Activated B cell treated with CpG ODN at 0.5 μM for 24 hours (primary cell): ENCODE results near the gene NOL9. TPM values are rescaled to one million over a fixed set of nuclear protein-coding genes. Genes with fewer than 3 reads are reported as not detected.

Source experiments
- ATAC-seq: fragments of 200-7000 bp; cut with Tn5 transposase; one replicate; pipeline ENCODE4 v1.10.0; 2021; ENCODE audit warnings: low read depth, mild to moderate bottlenecking, moderate library complexity
- CTCF ChIA-PET: fragments of 350-600 bp; sonication (Branson Sonifier 250); formaldehyde crosslinking; loops from one replicate; lab custom pipeline; 2021; ENCODE audit warnings: antibody characterized with exemption; lab: Charles Lee
- POLR2A ChIA-PET: fragments of 350-600 bp; sonication (Branson Sonifier 250); formaldehyde crosslinking; loops from one replicate; lab custom pipeline; 2021; ENCODE audit warnings: antibody characterized with exemption; lab: Charles Lee
- DNase-seq: peaks from one replicate; pipeline ENCODE4 v3.0.0; 2022
- H3K27ac Mint-ChIP-seq: one replicate; pipeline ENCODE4 v1.8.0; 2020; ENCODE audit warnings: mixed read lengths
- H3K27me3 Mint-ChIP-seq: one replicate; pipeline ENCODE4 v1.8.0; 2021; ENCODE audit warnings: mixed read lengths
- H3K36me3 Mint-ChIP-seq: one replicate; pipeline ENCODE4 v1.8.0; 2021; ENCODE audit warnings: low read depth, mixed read lengths
- H3K4me1 Mint-ChIP-seq: one replicate; pipeline ENCODE4 v1.8.0; 2021; ENCODE audit warnings: mixed read lengths
- H3K4me3 Mint-ChIP-seq: one replicate; pipeline ENCODE4 v1.8.0; 2020; ENCODE audit warnings: mild to moderate bottlenecking, mixed read lengths
- H3K9me3 Mint-ChIP-seq: one replicate; pipeline ENCODE4 v1.8.0; 2020; ENCODE audit warnings: mixed read lengths
- CTCF ChIP-seq: fragments of 200-600 bp; IDR thresholded peaks from one replicate; pipeline ENCODE4 v1.8.0; 2022; ENCODE audit warnings: antibody characterized with exemption, mild to moderate bottlenecking
- intact Hi-C: fragments of 100-400 bp; cut with micrococcal nuclease; formaldehyde crosslinking; loops from one replicate; pipeline ENCODE4 v1.15.1; 2024
- total RNA-seq: library from RNA; stranded (reverse); gene quantifications from 2 replicates; pipeline ENCODE4 v1.2.3, GENCODE V29; 2022

NOL9 gene
- total RNA-seq, 1 donor from 2014 or later, result 58.6 TPM

GRCh38 chr1:6580593-6581409, 26.5 kb upstream of the NOL9 start:
- ChIA-PET CTCF (interaction anchor here (0.7 to 2.6 kb wide), 5 partner anchors 19 to 92 kb away, joined by 3 to 15 read pairs (median 4); partner anchors contain the start of genes NOL9 and TAS1R1), POLR2A (interaction anchor here (0.5 to 4.3 kb wide), 12 partner anchors 10 to 1195 kb away, joined by 3 to 94 read pairs (median 12); partner anchors contain the start of genes ACOT7, KLHL21, NOL9 and TAS1R1)
- DNase-seq (peak; percentile 18), ATAC-seq (no peak)
- intact Hi-C loops, result loop anchor here (1.0 kb wide), 1 partner anchor 44 kb away; no protein-coding TSS in a partner anchor
- no peak for TF ChIP-seq CTCF
- peaks cover 14% of the 10 kb centered on the region for H3K36me3 Mint-ChIP-seq
- H3K4me3 Mint-ChIP-seq, result peak overlapping the region; percentile 95
- peaks cover 41% of the 10 kb centered on the region for H3K4me1 Mint-ChIP-seq
- H3K27ac Mint-ChIP-seq, result peak overlapping the region; percentile 94
- no peaks in the 10 kb centered on the region for H3K27me3 Mint-ChIP-seq
- H3K9me3 Mint-ChIP-seq, result no peaks in the 10 kb centered on the region

GRCh38 chr1:6580119-6580592, 25.8 kb upstream of the NOL9 start:
- H3K27me3 Mint-ChIP-seq, result no peaks in the 10 kb centered on the region
- no peak for TF ChIP-seq CTCF
- POLR2A ChIA-PET, result interaction anchor here (0.6 to 4.3 kb wide), 16 partner anchors 11 to 1188 kb away, joined by 3 to 94 read pairs (median 10); partner anchors contain the start of genes ACOT7, CAMTA1, KLHL21 and NOL9

GRCh38 chr1:6579374-6580118, 25.2 kb upstream of the NOL9 start, which contains the start of gene ZBTB48:
ZBTB48 (plus strand) TSS chr1:6579994; CDS start chr1:6580610, 616 bp downstream.
- ATAC-seq (peak; percentile 97), DNase-seq (peak; percentile 95)
- Mint-ChIP-seq H3K36me3 (peaks cover 11% of the 10 kb centered on the region), H3K9me3 (no peaks in the 10 kb centered on the region), H3K27ac (peak within 1 kb of the TSS; percentile 94), H3K4me1 (peaks cover 37% of the 10 kb centered on the region), H3K4me3 (peak within 1 kb of the TSS; percentile 95), H3K27me3 (no peaks in the 10 kb centered on the region)
- no peak for TF ChIP-seq CTCF
- ChIA-PET CTCF (interaction anchor here (1.3 to 2.6 kb wide), 2 partner anchors 25 to 55 kb away, joined by 4 to 15 read pairs; partner anchors contain the start of genes NOL9 and TAS1R1), POLR2A (interaction anchor here (0.6 to 4.3 kb wide), 14 partner anchors 11 to 206 kb away, joined by 3 to 94 read pairs (median 7); partner anchors contain the start of genes ACOT7, CAMTA1, KLHL21 and NOL9)
- intact Hi-C loops, result loop anchor here (1.0 kb wide), 4 partner anchors 24 to 46 kb away; partner anchors contain the start of genes NOL9 and PHF13

More at GRCh38 chr1:6580119-6580592, 25.8 kb upstream of the NOL9 start:
- peaks cover 41% of the 10 kb centered on the region for H3K4me1 Mint-ChIP-seq
- no peak for DNase-seq
- H3K9me3 Mint-ChIP-seq, result no peaks in the 10 kb centered on the region
- CTCF ChIA-PET, result interaction anchor here (1.2 to 2.6 kb wide), 3 partner anchors 22 to 55 kb away, joined by 3 to 15 read pairs (median 4); partner anchors contain the start of genes NOL9 and TAS1R1
- intact Hi-C loops, result loop anchor here (1.0 kb wide), 1 partner anchor 45 kb away; no protein-coding TSS in a partner anchor
- peak overlapping the region; percentile 95 for H3K4me3 Mint-ChIP-seq
- peak overlapping the region; percentile 94 for H3K27ac Mint-ChIP-seq
- ATAC-seq, result peak; percentile 41
- H3K36me3 Mint-ChIP-seq, result peaks cover 14% of the 10 kb centered on the region

GRCh38 chr1:6578624-6579373, 24.5 kb upstream of the NOL9 start:
- H3K27ac Mint-ChIP-seq, result peak overlapping the region; percentile 94
- CTCF ChIA-PET, result no interaction called here
- ATAC-seq (no peak), DNase-seq (no peak)
- intact Hi-C loops, result loop anchor here (1.0 kb wide), 3 partner anchors 24 to 35 kb away; partner anchors contain the start of genes NOL9 and PHF13
- peaks cover 35% of the 10 kb centered on the region for H3K4me1 Mint-ChIP-seq
- H3K4me3 Mint-ChIP-seq, result peak overlapping the region; percentile 95
- H3K36me3 Mint-ChIP-seq, result peaks cover 8% of the 10 kb centered on the region
- H3K27me3 Mint-ChIP-seq, result no peaks in the 10 kb centered on the region
- no peaks in the 10 kb centered on the region for H3K9me3 Mint-ChIP-seq
- POLR2A ChIA-PET, result interaction anchor here (1.3 to 2.9 kb wide), 4 partner anchors 24 to 205 kb away, joined by 3 to 16 read pairs (median 11); partner anchors contain the start of gene NOL9
- TF ChIP-seq CTCF, result no peak
